SK-N-SH (cell line): ENCODE results near the gene ADPRS. TPM values are rescaled to one million over a fixed set of nuclear protein-coding genes. Genes with fewer than 3 reads are reported as not detected.

Experiments used
- CTCF ChIA-PET: fragments of 300-600, 350-600 bp; formaldehyde crosslinking; extraction: SDS; loops from one replicate; lab custom pipeline; 2021; lab: Yijun Ruan, JAX
- POLR2A ChIA-PET: fragments of 350-600 bp; sonication (Branson Sonifier 250); formaldehyde crosslinking; extraction: SDS; loops from one replicate; lab custom pipeline; 2020; ENCODE audit warnings: antibody characterized with exemption, inconsistent platforms; lab: Yijun Ruan, JAX
- DNase-seq: peaks from one replicate; pipeline ENCODE4 v3.0.0; 2012
- H2AFZ ChIP-seq: fragments of 200-600 bp; sonication (generic); 2 replicates; pipeline ENCODE4 v1.8.1; 2016; ENCODE audit warnings: antibody characterized with exemption, mild to moderate bottlenecking, low read depth
- H3F3A ChIP-seq: fragments of 200-600 bp; sonication (generic); replicated peaks from 2 replicates; pipeline ENCODE3; 2016; ENCODE audit warnings: antibody characterized with exemption, mild to moderate bottlenecking; ENCODE audit not compliant: insufficient read depth
- H3K27ac ChIP-seq, 2 experiments: fragments of 200-500 bp in 1 of 2; fragments of 200-600 bp in 1 of 2; sonication (Bioruptor generic) in 1 of 2; sonication (generic), shearing (Covaris generic) in 1 of 2; 2 replicates each; pipeline versions ENCODE4 v1.5.1 to v1.6.1; 2014 to 2016; ENCODE audit warnings: low read depth in 2 of 2, inconsistent platforms in 1 of 2, low read length in 1 of 2, mild to moderate bottlenecking in 1 of 2, mixed read lengths in 1 of 2
- H3K27me3 ChIP-seq: fragments of 200-600 bp; sonication (generic), shearing (Covaris generic); 2 replicates; pipeline ENCODE4 v1.6.1; 2016; ENCODE audit warnings: mixed run types; ENCODE audit not compliant: insufficient read depth
- H3K36me3 ChIP-seq, 2 experiments: fragments of 200-500 bp in 1 of 2; fragments of 200-600 bp in 1 of 2; sonication (Bioruptor generic) in 1 of 2; sonication (generic) in 1 of 2; replicated peaks in 1 of 2; 2 replicates each; pipeline versions ENCODE3 to v1.5.1; 2014 to 2016; ENCODE audit warnings: low read length in 1 of 2, mild to moderate bottlenecking in 1 of 2; ENCODE audit not compliant: insufficient read depth in 2 of 2, control insufficient read depth in 1 of 2
- H3K4me1 ChIP-seq, 2 experiments: fragments of 200-500 bp in 1 of 2; fragments of 200-600 bp in 1 of 2; sonication (Bioruptor generic) in 1 of 2; sonication (generic), shearing (Covaris generic) in 1 of 2; 2 replicates each; pipeline versions ENCODE4 v1.5.1 to v1.6.1; 2014 to 2016; ENCODE audit warnings: low read depth in 1 of 2, low read length in 1 of 2, mixed run types in 1 of 2; ENCODE audit not compliant: insufficient read depth in 2 of 2, control insufficient read depth in 1 of 2
- H3K4me2 ChIP-seq: fragments of 200-600 bp; sonication (generic), shearing (Covaris generic); 2 replicates; pipeline ENCODE4 v1.6.1; 2017; ENCODE audit warnings: mixed run types
- H3K4me3 ChIP-seq, 2 experiments: fragments of 200-500 bp in 1 of 2; fragments of 200-600 bp in 1 of 2; sonication (Bioruptor generic) in 1 of 2; sonication (generic), shearing (Covaris generic) in 1 of 2; 2 replicates each; pipeline versions ENCODE4 v1.5.1 to v1.8.1; 2014 to 2016; ENCODE audit warnings: low read depth in 2 of 2, inconsistent platforms in 1 of 2, low read length in 1 of 2, mild to moderate bottlenecking in 1 of 2, mixed read lengths in 1 of 2, moderate library complexity in 1 of 2
- H3K79me2 ChIP-seq: fragments of 200-600 bp; sonication (generic); 2 replicates; pipeline ENCODE4 v1.8.1; 2017; ENCODE audit warnings: mild to moderate bottlenecking; ENCODE audit not compliant: insufficient read depth
- H3K9ac ChIP-seq: fragments of 200-600 bp; sonication (generic); 2 replicates; pipeline ENCODE4 v1.6.1; 2017; ENCODE audit warnings: mixed run types
- H3K9me2 ChIP-seq: fragments of 200-600 bp; sonication (generic); 2 replicates; pipeline ENCODE4 v1.6.1; 2017; ENCODE audit warnings: mixed run types
- H3K9me3 ChIP-seq: fragments of 200-600 bp; sonication (generic); 2 replicates; pipeline ENCODE4 v1.6.1; 2017; ENCODE audit warnings: mixed run types, mild to moderate bottlenecking, moderate library complexity
- H4K20me1 ChIP-seq: fragments of 200-600 bp; sonication (generic); 2 replicates; pipeline ENCODE4 v1.6.1; 2017; ENCODE audit warnings: mild to moderate bottlenecking, mixed run types; ENCODE audit not compliant: insufficient read depth
- CHD2 ChIP-seq: fragments of 150-350 bp; IDR thresholded peaks from 2 replicates; pipeline ENCODE4 v1.6.1; 2018; ENCODE audit warnings: low read length; ENCODE audit not compliant: partially characterized antibody
- ELF1 ChIP-seq: IDR thresholded peaks from 2 replicates; pipeline ENCODE4 v1.4.0; 2012
- EP300 ChIP-seq, 2 experiments: IDR thresholded peaks; 2 replicates each; pipeline versions ENCODE4 v1.4.0 to v1.6.1; 2012; ENCODE audit warnings: borderline replicate concordance in 1 of 2, low read depth in 1 of 2, low read length in 1 of 2
- FOSL2 ChIP-seq: IDR thresholded peaks from 2 replicates; pipeline ENCODE4 v1.4.0; 2012; ENCODE audit warnings: low read depth, mild to moderate bottlenecking, moderate library complexity, borderline replicate concordance
- FOXJ3 ChIP-seq: sonication (generic); formaldehyde crosslinking; IDR thresholded peaks from 2 replicates; pipeline ENCODE4 v1.5.1; 2020; ENCODE audit warnings: mild to moderate bottlenecking, missing genetic modification reagents
- MEF2A ChIP-seq: IDR thresholded peaks from 2 replicates; pipeline ENCODE4 v1.4.0; 2012; ENCODE audit warnings: low read depth, borderline replicate concordance
- MXI1 ChIP-seq: IDR thresholded peaks from 2 replicates; pipeline ENCODE4 v1.6.1; 2012; ENCODE audit warnings: mild to moderate bottlenecking, low read depth, low read length, improper control_type of control experiment
- NFIC ChIP-seq: IDR thresholded peaks from 2 replicates; pipeline ENCODE4 v1.4.0; 2012; ENCODE audit warnings: borderline replicate concordance
- NRF1 ChIP-seq: IDR thresholded peaks from 2 replicates; pipeline ENCODE4 v1.6.1; 2012; ENCODE audit warnings: low read depth, mild to moderate bottlenecking, low read length
- RXRA ChIP-seq: IDR thresholded peaks from 2 replicates; pipeline ENCODE4 v1.4.0; 2012; ENCODE audit warnings: low read depth, mild to moderate bottlenecking, borderline replicate concordance
- SIN3A ChIP-seq: IDR thresholded peaks from 2 replicates; pipeline ENCODE4 v1.6.1; 2012; ENCODE audit warnings: low read depth, mild to moderate bottlenecking, low read length, moderate library complexity, borderline replicate concordance
- TEAD4 ChIP-seq: IDR thresholded peaks from 2 replicates; pipeline ENCODE4 v1.4.0; 2012; ENCODE audit warnings: mild to moderate bottlenecking, borderline replicate concordance; ENCODE audit not compliant: insufficient read depth
- YY1 ChIP-seq: IDR thresholded peaks from 2 replicates; pipeline ENCODE4 v1.4.0; 2012; ENCODE audit warnings: low read depth, mild to moderate bottlenecking
- ZBTB33 ChIP-seq: IDR thresholded peaks from 2 replicates; pipeline ENCODE4 v1.4.0; 2012; ENCODE audit warnings: low read depth, borderline replicate concordance
- WGBS: methylation state at CpG from one replicate; pipeline ENCODE4 v1.1.6; 2017; ENCODE audit warnings: low lambda C conversion rate; 5-methylcytosine and 5-hydroxymethylcytosine counted together
- polyA plus RNA-seq, 3 experiments: library from polyadenylated mRNA; depleted of rRNA; stranded (reverse); fragments of >200 nt; gene quantifications; 2 replicates each; pipeline ENCODE4 v1.2.3, GENCODE V29; 2012
- TF ChIP-seq, protein P1 (sequence below): IDR thresholded peaks from 2 replicates; pipeline ENCODE4 v1.4.0; 2012; ENCODE audit warnings: low read depth
- TF ChIP-seq, protein P2 (sequence below): IDR thresholded peaks from 2 replicates; pipeline ENCODE4 v1.6.1; 2012; ENCODE audit warnings: mild to moderate bottlenecking, low read depth, low read length, moderate library complexity
- TF ChIP-seq, protein P3 (sequence below): fragments of 150-350 bp; IDR thresholded peaks from 2 replicates; pipeline ENCODE4 v1.6.1; 2017; ENCODE audit warnings: antibody characterized with exemption, low read length, low read depth, borderline replicate concordance

ADPRS gene
- polyA plus RNA-seq, 1 of the 3 experiments (the other 2 are of a cell fraction), result 54.2 TPM

- ChIA-PET POLR2A (no interaction called here), CTCF (interaction anchor here (0.7 to 32.6 kb wide), 3 partner anchors 9 to 208 kb away, joined by 3 to 700 read pairs (median 4); partner anchors contain the start of gene AGO1)
- Histone ChIP-seq H3K4me2 (no peak overlapping the region), H4K20me1 (no peaks in the 10 kb centered on the region), H3K4me1 (peaks cover 3 to 63% of the 10 kb centered on the region in 2 experiments; a peak in 3 of 4 replicates), H3K9ac (no peak overlapping the region), H3K79me2 (peaks cover 40% of the 10 kb centered on the region), H3F3A (peaks cover 23% of the 10 kb centered on the region), H2AFZ (no peak overlapping the region), H3K9me2 (no peaks in the 10 kb centered on the region), H3K36me3 (peaks cover 17 to 46% of the 10 kb centered on the region in 2 experiments), H3K27ac (no peak overlapping the region), H3K9me3 (no peaks in the 10 kb centered on the region), H3K27me3 (no peaks in the 10 kb centered on the region), H3K4me3 (no peak overlapping the region)
- no peak for TF ChIP-seq CHD2
- TF ChIP-seq, protein P1, sequence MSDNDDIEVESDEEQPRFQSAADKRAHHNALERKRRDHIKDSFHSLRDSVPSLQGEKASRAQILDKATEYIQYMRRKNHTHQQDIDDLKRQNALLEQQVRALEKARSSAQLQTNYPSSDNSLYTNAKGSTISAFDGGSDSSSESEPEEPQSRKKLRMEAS, result no peak
- no peak for TF ChIP-seq MEF2A
- TF ChIP-seq NFIC, result no peak
- TF ChIP-seq ELF1, result no peak
- TF ChIP-seq YY1, result no peak
- no peak for TF ChIP-seq TEAD4
- no peak for TF ChIP-seq NRF1
- no peak for TF ChIP-seq FOXJ3 (CRISPR knock-in tag)
- DNase-seq, result no peak
- WGBS, result 96% methylated on average over 3 of the region's 4 CpGs
These were observed 2.4 kb downstream of the ADPRS start for GRCh38 chr1:36091141-36091540.

DNA sequence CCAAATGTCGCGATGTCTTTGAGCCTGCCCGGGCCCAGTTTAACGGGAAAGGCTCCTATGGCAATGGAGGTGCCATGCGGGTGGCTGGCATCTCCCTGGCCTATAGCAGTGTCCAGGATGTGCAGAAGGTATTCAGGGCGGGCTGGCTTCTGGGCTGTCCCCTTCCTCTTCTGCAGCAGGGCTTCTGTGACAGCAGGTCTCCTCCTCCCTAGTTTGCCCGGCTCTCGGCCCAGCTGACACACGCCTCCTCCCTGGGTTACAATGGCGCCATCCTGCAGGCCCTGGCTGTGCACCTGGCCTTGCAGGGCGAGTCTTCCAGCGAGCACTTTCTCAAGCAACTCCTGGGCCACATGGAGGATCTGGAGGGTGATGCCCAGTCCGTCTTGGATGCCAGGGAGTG, 3.0 kb downstream of the ADPRS start:
- Histone ChIP-seq H3K27me3 (no peaks in the 10 kb centered on the region), H3K36me3 (peaks cover 17 to 52% of the 10 kb centered on the region in 2 experiments), H3K9me3 (no peaks in the 10 kb centered on the region), H4K20me1 (no peaks in the 10 kb centered on the region), H3K9ac (no peak overlapping the region), H3F3A (peaks cover 23% of the 10 kb centered on the region), H3K4me1 (peaks cover 3 to 69% of the 10 kb centered on the region in 2 experiments; a peak in 3 of 4 replicates), H3K4me2 (no peak overlapping the region), H2AFZ (no peak overlapping the region), H3K79me2 (peaks cover 40% of the 10 kb centered on the region), H3K4me3 (no peak overlapping the region), H3K27ac (peak overlapping the region in 1 of 2 experiments; percentile 99; a peak in 2 of 4 replicates), H3K9me2 (no peaks in the 10 kb centered on the region)
- ChIA-PET POLR2A (no interaction called here), CTCF (interaction anchor here (0.7 to 32.6 kb wide), 3 partner anchors 8 to 43 kb away, joined by 3 to 700 read pairs (median 4); no protein-coding TSS in a partner anchor)
- 97% methylated on average over 10 of the region's 13 CpGs for WGBS
- TF ChIP-seq, protein P2, sequence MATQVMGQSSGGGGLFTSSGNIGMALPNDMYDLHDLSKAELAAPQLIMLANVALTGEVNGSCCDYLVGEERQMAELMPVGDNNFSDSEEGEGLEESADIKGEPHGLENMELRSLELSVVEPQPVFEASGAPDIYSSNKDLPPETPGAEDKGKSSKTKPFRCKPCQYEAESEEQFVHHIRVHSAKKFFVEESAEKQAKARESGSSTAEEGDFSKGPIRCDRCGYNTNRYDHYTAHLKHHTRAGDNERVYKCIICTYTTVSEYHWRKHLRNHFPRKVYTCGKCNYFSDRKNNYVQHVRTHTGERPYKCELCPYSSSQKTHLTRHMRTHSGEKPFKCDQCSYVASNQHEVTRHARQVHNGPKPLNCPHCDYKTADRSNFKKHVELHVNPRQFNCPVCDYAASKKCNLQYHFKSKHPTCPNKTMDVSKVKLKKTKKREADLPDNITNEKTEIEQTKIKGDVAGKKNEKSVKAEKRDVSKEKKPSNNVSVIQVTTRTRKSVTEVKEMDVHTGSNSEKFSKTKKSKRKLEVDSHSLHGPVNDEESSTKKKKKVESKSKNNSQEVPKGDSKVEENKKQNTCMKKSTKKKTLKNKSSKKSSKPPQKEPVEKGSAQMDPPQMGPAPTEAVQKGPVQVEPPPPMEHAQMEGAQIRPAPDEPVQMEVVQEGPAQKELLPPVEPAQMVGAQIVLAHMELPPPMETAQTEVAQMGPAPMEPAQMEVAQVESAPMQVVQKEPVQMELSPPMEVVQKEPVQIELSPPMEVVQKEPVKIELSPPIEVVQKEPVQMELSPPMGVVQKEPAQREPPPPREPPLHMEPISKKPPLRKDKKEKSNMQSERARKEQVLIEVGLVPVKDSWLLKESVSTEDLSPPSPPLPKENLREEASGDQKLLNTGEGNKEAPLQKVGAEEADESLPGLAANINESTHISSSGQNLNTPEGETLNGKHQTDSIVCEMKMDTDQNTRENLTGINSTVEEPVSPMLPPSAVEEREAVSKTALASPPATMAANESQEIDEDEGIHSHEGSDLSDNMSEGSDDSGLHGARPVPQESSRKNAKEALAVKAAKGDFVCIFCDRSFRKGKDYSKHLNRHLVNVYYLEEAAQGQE, result no peak
- TF ChIP-seq ELF1 (no peak), CHD2 (no peak), EP300 (IDR thresholded peaks at IDR 0.05; ENCODE audit: borderline replicate concordance in 1 of 2, low read depth in 1 of 2, low read length in 1 of 2) (no peak), SIN3A (no peak), NFIC (no peak), FOSL2 (no peak), RXRA (no peak), ZBTB33 (no peak), MXI1 (no peak)
- TF ChIP-seq, protein P3, sequence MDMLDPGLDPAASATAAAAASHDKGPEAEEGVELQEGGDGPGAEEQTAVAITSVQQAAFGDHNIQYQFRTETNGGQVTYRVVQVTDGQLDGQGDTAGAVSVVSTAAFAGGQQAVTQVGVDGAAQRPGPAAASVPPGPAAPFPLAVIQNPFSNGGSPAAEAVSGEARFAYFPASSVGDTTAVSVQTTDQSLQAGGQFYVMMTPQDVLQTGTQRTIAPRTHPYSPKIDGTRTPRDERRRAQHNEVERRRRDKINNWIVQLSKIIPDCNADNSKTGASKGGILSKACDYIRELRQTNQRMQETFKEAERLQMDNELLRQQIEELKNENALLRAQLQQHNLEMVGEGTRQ, result no peak
- DNase-seq, result no peak
